CD8-positive, alpha-beta memory T cell (primary cell): ENCODE results near the gene DNAH9. TPM values are rescaled to one million over a fixed set of nuclear protein-coding genes. Genes with fewer than 3 reads are reported as not detected.
A peak's percentile ranks its signal among the peaks of the same experiment; 100 is the strongest.

ENCODE experiments used
- CTCF ChIA-PET: fragments of 350-600 bp; sonication (Branson Sonifier 250); formaldehyde crosslinking; loops from one replicate; lab custom pipeline; 2021; ENCODE audit warnings: antibody characterized with exemption; lab: Charles Lee
- POLR2A ChIA-PET: fragments of 350-600 bp; sonication (Branson Sonifier 250); formaldehyde crosslinking; loops from one replicate; lab custom pipeline; 2021; ENCODE audit warnings: antibody characterized with exemption; lab: Charles Lee
- DNase-seq, 5 donors: peaks; one replicate each; pipeline versions ENCODE4 v3.0.0 to v3.0.0-alpha.2; 2020 to 2022; ENCODE audit warnings: mixed read lengths in 1 of 5
- H3K27ac ChIP-seq: one replicate; pipeline ENCODE4 v1.7.0; 2013; ENCODE audit warnings: low read depth, mild to moderate bottlenecking, low read length, moderate library complexity
- H3K27me3 ChIP-seq: 2 replicates; pipeline ENCODE4 v1.7.0; 2013; ENCODE audit warnings: low read length, mild to moderate bottlenecking; ENCODE audit not compliant: insufficient read depth, poor library complexity, severe bottlenecking
- H3K36me3 ChIP-seq: 2 replicates; pipeline ENCODE4 v1.7.0; 2013; ENCODE audit warnings: mild to moderate bottlenecking, low read length, moderate library complexity; ENCODE audit not compliant: insufficient read depth
- H3K4me1 ChIP-seq: 2 replicates; pipeline ENCODE4 v1.7.0; 2013; ENCODE audit warnings: mild to moderate bottlenecking, low read length, moderate library complexity; ENCODE audit not compliant: insufficient read depth
- H3K4me3 ChIP-seq: 2 replicates; pipeline ENCODE4 v1.7.0; 2013; ENCODE audit warnings: mild to moderate bottlenecking, low read length
- H3K9me3 ChIP-seq: 2 replicates; pipeline ENCODE4 v1.7.0; 2013; ENCODE audit warnings: mild to moderate bottlenecking, low read length
- H3K27ac Mint-ChIP-seq, 8 donors: one replicate each; pipeline ENCODE4 v1.8.0; 2020 to 2021; ENCODE audit warnings: mixed read lengths in 8 of 8, mild to moderate bottlenecking in 6 of 8, inconsistent platforms in 3 of 8, moderate library complexity in 3 of 8
- H3K27me3 Mint-ChIP-seq, 2 donors: one replicate each; pipeline ENCODE4 v1.8.0; 2020 to 2021; ENCODE audit warnings: mixed read lengths in 2 of 2, mild to moderate bottlenecking in 1 of 2, moderate library complexity in 1 of 2
- H3K36me3 Mint-ChIP-seq, 3 donors: one replicate each; pipeline ENCODE4 v1.8.0; 2020 to 2021; ENCODE audit warnings: mixed read lengths in 3 of 3, inconsistent platforms in 1 of 3, mild to moderate bottlenecking in 1 of 3
- H3K4me1 Mint-ChIP-seq, 3 donors: one replicate each; pipeline ENCODE4 v1.8.0; 2020 to 2021; ENCODE audit warnings: mixed read lengths in 3 of 3, inconsistent platforms in 1 of 3, mild to moderate bottlenecking in 1 of 3
- H3K4me3 Mint-ChIP-seq, 7 donors: one replicate each; pipeline ENCODE4 v1.8.0; 2020 to 2021; ENCODE audit warnings: mixed read lengths in 7 of 7, mild to moderate bottlenecking in 6 of 7, moderate library complexity in 4 of 7, inconsistent platforms in 2 of 7
- H3K9me3 Mint-ChIP-seq, 5 donors: one replicate each; pipeline ENCODE4 v1.8.0; 2020 to 2022; ENCODE audit warnings: mixed read lengths in 5 of 5, mild to moderate bottlenecking in 3 of 5, moderate library complexity in 2 of 5, inconsistent platforms in 1 of 5
- polyA plus RNA-seq: library from polyadenylated mRNA; unstranded; fragments of 300-500 nt; fragmentation: Illumina TruSeq; gene quantifications from one replicate; pipeline ENCODE4 v1.2.3, GENCODE V29; 2021
- total RNA-seq, 2 experiments: library from RNA; stranded (reverse); gene quantifications; one replicate each; pipeline ENCODE4 v1.2.3, GENCODE V29; 2021

DNAH9 gene
- total and polyA plus RNA-seq, 3 experiments from 2014 or later = not detected

- no peaks in the 10 kb centered on the region for H3K36me3 ChIP-seq
- no peak for DNase-seq
- H3K4me1 ChIP-seq = no peaks in the 10 kb centered on the region
- H3K27ac Mint-ChIP-seq = no peak overlapping the region
- H3K4me1 Mint-ChIP-seq = no peaks in the 10 kb centered on the region
- H3K4me3 ChIP-seq = no peak overlapping the region
- peaks cover 3 to 15% (median 7%) of the 10 kb centered on the region in 5 donors for H3K9me3 Mint-ChIP-seq
- no peaks in the 10 kb centered on the region for H3K36me3 Mint-ChIP-seq
- POLR2A ChIA-PET = no interaction called here
- H3K27me3 Mint-ChIP-seq = no peaks in the 10 kb centered on the region
- CTCF ChIA-PET = no interaction called here
- H3K27me3 ChIP-seq = no peaks in the 10 kb centered on the region
- no peak overlapping the region for H3K27ac ChIP-seq
- no peak overlapping the region for H3K4me3 Mint-ChIP-seq
- no peaks in the 10 kb centered on the region for H3K9me3 ChIP-seq
These were observed 159.5 kb downstream of the DNAH9 start for GRCh38 chr17:11757815-11758214.

GRCh38 chr17:11768106-11768505 is 169.8 kb downstream of the DNAH9 start:
- Mint-ChIP-seq H3K27ac (no peak overlapping the region), H3K4me3 (no peak overlapping the region), H3K36me3 (no peaks in the 10 kb centered on the region), H3K9me3 (peaks cover 0 to 5% (median 0%) of the 10 kb centered on the region in 5 donors), H3K4me1 (no peaks in the 10 kb centered on the region), H3K27me3 (peaks cover 0 to 5% of the 10 kb centered on the region in 2 donors)
- no peak overlapping the region for H3K4me3 ChIP-seq
- no peaks in the 10 kb centered on the region for H3K9me3 ChIP-seq
- ChIA-PET POLR2A (no interaction called here), CTCF (no interaction called here)
- H3K36me3 ChIP-seq = no peaks in the 10 kb centered on the region
- DNase-seq = no peak
- no peaks in the 10 kb centered on the region for H3K27me3 ChIP-seq
- no peak overlapping the region for H3K27ac ChIP-seq
- no peaks in the 10 kb centered on the region for H3K4me1 ChIP-seq

GRCh38 chr17:11768981-11769380 is 170.7 kb downstream of the DNAH9 start:
- CTCF ChIA-PET = no interaction called here
- no peak for DNase-seq
- Mint-ChIP-seq H3K9me3 (peaks cover 0 to 5% (median 0%) of the 10 kb centered on the region in 5 donors), H3K27me3 (peaks cover 0 to 5% of the 10 kb centered on the region in 2 donors), H3K4me3 (no peak overlapping the region), H3K4me1 (no peaks in the 10 kb centered on the region), H3K36me3 (no peaks in the 10 kb centered on the region), H3K27ac (peak overlapping the region in 1 of 8 donors; percentile 39)
- Histone ChIP-seq H3K27me3 (no peaks in the 10 kb centered on the region), H3K36me3 (no peaks in the 10 kb centered on the region), H3K27ac (no peak overlapping the region), H3K9me3 (no peaks in the 10 kb centered on the region), H3K4me3 (no peak overlapping the region), H3K4me1 (no peaks in the 10 kb centered on the region)
- POLR2A ChIA-PET = no interaction called here

- Mint-ChIP-seq H3K9me3 (peaks cover 0 to 5% (median 3%) of the 10 kb centered on the region in 5 donors), H3K36me3 (no peaks in the 10 kb centered on the region), H3K27me3 (peaks cover 3 to 5% of the 10 kb centered on the region in 2 donors), H3K4me1 (no peaks in the 10 kb centered on the region), H3K27ac (no peak overlapping the region), H3K4me3 (no peak overlapping the region)
- H3K36me3 ChIP-seq = no peaks in the 10 kb centered on the region
- CTCF ChIA-PET = no interaction called here
- no peak overlapping the region for H3K4me3 ChIP-seq
- H3K4me1 ChIP-seq = no peaks in the 10 kb centered on the region
- H3K9me3 ChIP-seq = no peaks in the 10 kb centered on the region
- no peaks in the 10 kb centered on the region for H3K27me3 ChIP-seq
- POLR2A ChIA-PET = no interaction called here
- no peak overlapping the region for H3K27ac ChIP-seq
- no peak for DNase-seq
These were observed 173.8 kb downstream of the DNAH9 start for GRCh38 chr17:11772031-11772430.

GRCh38 chr17:11779892-11780291 is 181.6 kb downstream of the DNAH9 start:
- H3K27me3 ChIP-seq = no peaks in the 10 kb centered on the region
- ChIA-PET CTCF (no interaction called here), POLR2A (no interaction called here)
- H3K9me3 Mint-ChIP-seq = peaks cover 2 to 5% (median 4%) of the 10 kb centered on the region in 5 donors
- H3K27ac Mint-ChIP-seq = no peak overlapping the region
- H3K27ac ChIP-seq = no peak overlapping the region
- H3K9me3 ChIP-seq = no peaks in the 10 kb centered on the region
- H3K4me3 ChIP-seq = no peak overlapping the region
- no peaks in the 10 kb centered on the region for H3K4me1 ChIP-seq
- H3K36me3 Mint-ChIP-seq = no peaks in the 10 kb centered on the region
- no peaks in the 10 kb centered on the region for H3K4me1 Mint-ChIP-seq
- no peak for DNase-seq
- no peaks in the 10 kb centered on the region for H3K36me3 ChIP-seq
- peaks cover 0 to 3% of the 10 kb centered on the region in 2 donors for H3K27me3 Mint-ChIP-seq
- H3K4me3 Mint-ChIP-seq = peak overlapping the region in 1 of 7 donors; percentile 28

GRCh38 chr17:11780621-11781020 is 182.4 kb downstream of the DNAH9 start:
- CTCF ChIA-PET = no interaction called here
- Mint-ChIP-seq H3K27me3 (no peaks in the 10 kb centered on the region), H3K9me3 (peaks cover 0 to 5% (median 3%) of the 10 kb centered on the region in 5 donors), H3K4me1 (no peaks in the 10 kb centered on the region), H3K36me3 (no peaks in the 10 kb centered on the region), H3K4me3 (no peak overlapping the region), H3K27ac (no peak overlapping the region)
- H3K4me1 ChIP-seq = no peaks in the 10 kb centered on the region
- no peak overlapping the region for H3K4me3 ChIP-seq
- no peak for DNase-seq
- no peak overlapping the region for H3K27ac ChIP-seq
- no peaks in the 10 kb centered on the region for H3K9me3 ChIP-seq
- POLR2A ChIA-PET = no interaction called here
- no peaks in the 10 kb centered on the region for H3K27me3 ChIP-seq
- H3K36me3 ChIP-seq = no peaks in the 10 kb centered on the region

GRCh38 chr17:11786711-11787438 is 188.6 kb downstream of the DNAH9 start:
- no peaks in the 10 kb centered on the region for H3K9me3 ChIP-seq
- H3K27ac Mint-ChIP-seq = no peak overlapping the region
- H3K4me3 ChIP-seq = no peak overlapping the region
- ChIA-PET CTCF (no interaction called here), POLR2A (no interaction called here)
- no peaks in the 10 kb centered on the region for H3K36me3 Mint-ChIP-seq
- H3K27ac ChIP-seq = no peak overlapping the region
- H3K4me1 ChIP-seq = no peaks in the 10 kb centered on the region
- DNase-seq = no peak
- peaks cover 0 to 1% of the 10 kb centered on the region in 2 donors for H3K27me3 Mint-ChIP-seq
- H3K27me3 ChIP-seq = no peaks in the 10 kb centered on the region
- H3K36me3 ChIP-seq = no peaks in the 10 kb centered on the region
- no peaks in the 10 kb centered on the region for H3K4me1 Mint-ChIP-seq
- H3K4me3 Mint-ChIP-seq = no peak overlapping the region
- peaks cover 0 to 10% (median 2%) of the 10 kb centered on the region in 5 donors for H3K9me3 Mint-ChIP-seq

- H3K9me3 ChIP-seq = no peaks in the 10 kb centered on the region
- H3K27me3 ChIP-seq = no peaks in the 10 kb centered on the region
- no peak overlapping the region for H3K4me3 ChIP-seq
- CTCF ChIA-PET = no interaction called here
- no peak overlapping the region for H3K4me3 Mint-ChIP-seq
- H3K36me3 ChIP-seq = no peaks in the 10 kb centered on the region
- H3K9me3 Mint-ChIP-seq = peaks cover 2 to 6% (median 4%) of the 10 kb centered on the region in 5 donors
- H3K27ac ChIP-seq = no peak overlapping the region
- no peak for DNase-seq
- no peaks in the 10 kb centered on the region for H3K4me1 ChIP-seq
- no peaks in the 10 kb centered on the region for H3K27me3 Mint-ChIP-seq
- H3K4me1 Mint-ChIP-seq = no peaks in the 10 kb centered on the region
- H3K36me3 Mint-ChIP-seq = no peaks in the 10 kb centered on the region
- no peak overlapping the region for H3K27ac Mint-ChIP-seq
- POLR2A ChIA-PET = no interaction called here
These were observed 197.6 kb downstream of the DNAH9 start for GRCh38 chr17:11795906-11796305.
